CD4-positive, alpha-beta T cell treated with Interleukin-17A for 4 hours (primary cell): ENCODE measurements around the gene NXPE4.

ENCODE experiments used
- DNase-seq: peaks from one replicate; pipeline ENCODE4 v3.0.0-alpha.2; 2020; ENCODE audit warnings: mixed read lengths

Gene NXPE4

DNA sequence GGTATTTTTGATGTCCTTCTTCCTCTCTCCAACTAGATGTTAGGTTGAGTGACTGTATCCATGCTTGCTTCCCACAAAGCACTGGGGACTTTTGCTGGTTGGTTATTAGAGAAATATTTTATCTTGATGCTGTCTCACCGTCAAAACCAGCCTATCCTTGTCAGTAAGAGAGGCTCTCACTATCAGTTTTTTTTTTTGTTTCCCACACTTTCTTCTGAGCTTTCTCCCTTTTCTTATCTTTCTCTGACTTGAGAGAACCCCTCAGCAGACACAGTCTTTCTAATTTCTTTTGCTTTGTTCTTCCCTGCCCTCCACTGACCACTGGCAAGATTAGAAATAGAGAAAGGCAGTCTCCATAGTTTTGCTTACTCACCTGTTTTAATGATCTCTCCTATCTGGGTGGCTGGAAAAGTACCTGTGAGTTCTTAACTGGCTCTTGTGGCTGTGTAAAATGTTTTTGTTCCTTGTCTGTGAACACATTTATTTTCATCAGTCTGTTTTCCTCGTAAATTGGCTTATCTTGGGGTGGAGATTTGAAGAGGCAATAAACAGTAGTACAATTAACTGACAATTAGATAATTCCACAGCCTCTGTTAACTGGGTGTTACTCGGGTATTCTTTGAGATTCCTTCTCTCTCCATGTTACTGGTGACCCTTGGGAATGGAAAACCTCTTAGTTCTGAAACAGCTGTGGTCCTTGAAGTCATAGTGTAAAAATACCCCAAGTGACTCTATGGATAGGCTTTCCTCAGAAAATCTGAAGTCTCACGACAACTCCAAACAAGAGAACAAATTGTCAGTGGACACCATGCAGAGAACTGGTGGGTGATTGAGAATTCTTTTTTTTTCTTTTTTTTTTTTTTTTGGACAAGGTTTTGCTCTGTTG, 35.9 kb downstream of the NXPE4 start, which contains the start of gene NXPE1:
TSS of gene NXPE1 (minus strand) at position 457 of the 886 bp plus-strand sequence. CDS start 8,680 bp downstream, outside the sequence.
- DNase-seq: no peak

DNA sequence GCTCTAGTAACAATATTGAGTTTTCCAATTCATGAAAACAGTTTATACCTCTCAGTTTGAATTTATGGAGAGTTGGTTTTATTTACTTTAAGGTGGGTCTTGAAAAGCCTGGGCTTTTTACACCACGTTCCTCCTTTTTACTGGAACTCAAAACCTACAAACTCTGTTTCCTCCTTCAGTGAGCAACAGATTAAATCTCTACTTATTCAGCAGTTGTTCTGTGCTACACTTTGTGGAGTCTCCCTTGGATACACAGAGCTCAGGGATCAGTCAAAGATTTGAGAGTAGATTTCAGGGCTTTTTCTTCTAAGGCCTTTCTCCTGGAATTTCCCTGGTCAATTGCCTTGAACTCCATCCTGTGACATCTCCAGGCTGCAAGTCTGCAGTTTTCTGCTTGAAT, 39.5 kb downstream of the NXPE4 start:
- DNase-seq: no peak

DNA sequence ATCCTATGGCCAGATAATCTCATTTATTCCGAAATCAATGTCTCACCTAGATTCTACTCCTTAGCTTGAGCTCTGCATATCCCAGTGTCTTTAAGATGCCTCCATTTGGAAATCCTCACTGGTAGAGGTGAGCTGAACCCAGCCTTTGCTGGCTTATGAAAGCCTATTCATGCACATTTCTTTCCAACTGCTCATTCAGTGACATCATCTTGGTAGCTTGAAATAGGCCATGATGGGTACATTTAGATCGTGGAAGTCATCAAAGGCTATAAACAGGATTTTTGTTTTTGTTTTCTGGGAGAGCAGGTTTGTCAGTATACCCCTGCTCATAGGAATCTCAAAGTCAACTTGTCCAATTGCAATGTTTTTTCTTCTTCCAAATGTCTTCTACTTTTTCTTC, 41.9 kb downstream of the NXPE4 start:
- DNase-seq: no peak

DNA sequence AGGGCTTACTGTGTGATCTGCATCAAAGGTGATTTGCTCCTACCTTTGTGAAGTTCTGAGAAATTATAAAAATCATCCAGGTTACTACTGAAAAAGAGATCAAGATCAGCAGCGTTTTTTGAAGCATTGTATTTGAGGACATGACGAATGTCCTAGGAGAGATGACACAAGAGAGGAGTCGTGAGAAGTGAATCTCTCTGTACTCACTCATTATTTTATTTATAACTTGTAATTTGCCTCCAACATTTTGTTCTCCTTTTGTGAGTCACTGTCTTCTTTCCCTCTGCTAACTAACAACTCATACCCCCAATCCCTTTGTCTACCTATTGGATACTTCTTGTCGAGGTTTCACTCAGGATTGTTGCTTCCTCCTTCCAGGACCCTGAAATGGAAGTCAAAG, 44.5 kb downstream of the NXPE4 start:
- DNase-seq: no peak

DNA sequence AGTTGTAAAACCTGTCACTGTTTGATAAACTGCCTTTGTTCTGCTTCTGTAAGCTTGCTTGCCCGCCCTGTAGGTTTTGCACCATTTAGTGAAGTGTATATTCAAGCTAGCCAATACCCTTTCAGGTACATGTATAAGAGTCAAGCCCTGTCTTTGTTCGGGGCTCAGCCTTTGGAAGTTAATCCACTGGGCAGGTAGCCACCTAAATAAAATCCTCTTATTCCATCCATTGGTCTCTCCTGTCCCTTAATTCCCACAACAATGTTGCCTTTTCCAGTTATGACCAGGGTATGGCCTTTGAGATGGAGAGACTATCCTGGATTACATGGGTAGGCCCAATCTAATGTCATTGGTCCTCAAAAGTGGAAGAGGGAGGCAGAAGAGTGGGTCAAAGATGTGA, 69.9 kb downstream of the NXPE4 start:
- DNase-seq: no peak

DNA sequence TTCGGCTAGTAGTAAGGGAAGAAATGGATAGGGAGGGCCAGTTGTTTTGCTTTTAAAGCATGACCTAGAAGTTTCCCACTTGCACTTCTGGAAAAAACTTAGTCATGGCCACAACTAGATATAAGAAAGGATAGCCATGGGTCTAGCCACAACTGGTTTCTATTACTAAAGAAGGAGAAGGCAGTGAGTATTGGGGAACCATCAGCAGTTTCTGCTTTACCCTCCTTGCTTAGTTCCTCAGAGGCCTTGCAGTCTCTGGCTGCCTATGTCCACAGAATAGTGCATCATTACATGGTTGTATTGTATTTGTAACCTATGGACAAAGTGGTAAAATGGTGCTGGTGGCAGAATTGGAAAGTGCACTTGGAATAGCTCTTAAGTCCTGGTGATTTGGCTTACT, 71.5 kb downstream of the NXPE4 start:
- DNase-seq: no peak

DNA sequence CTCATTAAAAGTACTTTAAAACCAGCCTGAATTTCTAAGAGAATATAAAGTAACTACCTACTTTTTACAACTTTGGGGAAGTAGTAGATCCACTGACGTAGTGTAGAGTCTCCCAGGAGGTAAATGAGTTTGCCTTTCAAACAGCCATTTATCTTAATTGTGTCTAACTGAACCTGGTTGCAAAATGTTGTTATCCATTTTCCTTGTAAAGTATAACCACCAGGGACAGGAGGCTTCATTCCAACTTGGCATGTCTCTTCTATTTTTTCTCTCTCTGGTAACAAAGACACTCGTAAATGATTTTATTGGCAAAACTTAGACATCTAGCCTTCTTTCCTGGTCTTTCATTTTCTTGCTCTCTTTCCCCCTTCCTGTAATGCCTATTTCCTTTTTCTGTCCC, 72.8 kb downstream of the NXPE4 start:
- no peak for DNase-seq
